H1 (cell line): ENCODE data around the gene FCRLB. TPM values are rescaled to one million over a fixed set of nuclear protein-coding genes. Genes with fewer than 3 reads are reported as not detected.

Experiments
- CREB1 ChIP-seq: IDR thresholded peaks from 2 replicates; pipeline ENCODE4 v1.6.1; 2012; ENCODE audit warnings: inconsistent platforms
- KDM4A ChIP-seq: IDR thresholded peaks from one replicate; pipeline ENCODE4 v1.7.1; 2012; ENCODE audit warnings: low read depth, mild to moderate bottlenecking, moderate library complexity, low read length, inconsistent platforms; ENCODE audit not compliant: severe bottlenecking
- TBP ChIP-seq: IDR thresholded peaks from 2 replicates; pipeline ENCODE4 v1.6.1; 2011; ENCODE audit warnings: low read depth, low read length, improper control_type of control experiment
- polyA plus RNA-seq, 7 experiments: library from polyadenylated mRNA; depleted of rRNA in 3 of 7; stranded (reverse) in 5 of 7; unstranded in 2 of 7; fragments of >200 nt in 5 of 7; fragments of 200-250 nt in 2 of 7; gene quantifications; 1 replicate in 5 of 7; 2 replicates in 1 of 7; 4 replicates in 1 of 7; pipeline versions ENCODE4 v1.2.1 to v1.2.3, GENCODE V29; 2011 to 2013; ENCODE audit warnings: missing spikeins in 2 of 7, mixed read lengths in 2 of 7
- total RNA-seq: library from RNA; stranded (reverse); fragmentation: NEBNext Ultra II Directional; extraction: Animal tissue kit (Norgen Biotek cat#: 25700); gene quantifications from 2 replicates; pipeline ENCODE4 v1.2.1, GENCODE V29; 2021

The FCRLB gene
- total and polyA plus RNA-seq, 2 of the 8 experiments (the other 6 are each of a cell fraction or from before 2014, with no cell fraction given), result 0.14 to 0.24 TPM

- TF ChIP-seq KDM4A (peak; percentile 70), TBP (peak; percentile 60), CREB1 (peak; percentile 88)
Observed at GRCh38 chr1:161766102-161766981, 45.0 kb downstream of the FCRLB start, which contains the start of gene ATF6 (continued).
